Amniotic stem cell (primary cell): ENCODE results near the gene FOXN3.

Experiments used
- DNase-seq: peaks from one replicate; lab custom pipeline; 2025; lab: John Stamatoyannopoulos, UW

The FOXN3 gene

GRCh38 chr14:89330236-89331002 lies 86.6 kb downstream of the FOXN3 start:
- DNase-seq, result peak; percentile 28

- no peak for DNase-seq
These were observed 89.2 kb downstream of the FOXN3 start for GRCh38 chr14:89327771-89328212.

- DNase-seq, result no peak
These were observed 91.1 kb downstream of the FOXN3 start for GRCh38 chr14:89325959-89326358.

- DNase-seq, result no peak
These were observed 91.6 kb downstream of the FOXN3 start for GRCh38 chr14:89325299-89325883.

- no peak for DNase-seq
These were observed 92.3 kb downstream of the FOXN3 start for GRCh38 chr14:89324501-89325298.

GRCh38 chr14:89320381-89321000 lies 96.5 kb downstream of the FOXN3 start:
- no peak for DNase-seq

GRCh38 chr14:89319687-89320086 lies 97.3 kb downstream of the FOXN3 start:
- DNase-seq, result no peak

GRCh38 chr14:89317051-89317691 lies 99.9 kb downstream of the FOXN3 start:
- no peak for DNase-seq

GRCh38 chr14:89315493-89316470 lies 101.3 kb downstream of the FOXN3 start:
- no peak for DNase-seq

GRCh38 chr14:89314274-89314673 lies 102.8 kb downstream of the FOXN3 start:
- DNase-seq, result no peak

GRCh38 chr14:89312932-89313331 lies 104.1 kb downstream of the FOXN3 start:
- DNase-seq, result no peak

- DNase-seq, result no peak
These were observed 106.8 kb downstream of the FOXN3 start for GRCh38 chr14:89310211-89310610.

- DNase-seq, result no peak
These were observed 107.3 kb downstream of the FOXN3 start for GRCh38 chr14:89309670-89310177.

- DNase-seq, result no peak
These were observed 108.6 kb downstream of the FOXN3 start for GRCh38 chr14:89308232-89308959.

- no peak for DNase-seq
These were observed 109.6 kb downstream of the FOXN3 start for GRCh38 chr14:89307409-89307808.

GRCh38 chr14:89304972-89305703 lies 111.9 kb downstream of the FOXN3 start:
- DNase-seq, result peak; percentile 14

- DNase-seq, result no peak
These were observed 112.5 kb downstream of the FOXN3 start for GRCh38 chr14:89304561-89304960.

- DNase-seq, result peak; percentile 68
These were observed 113.3 kb downstream of the FOXN3 start for GRCh38 chr14:89303456-89304435.
